ENCODE measurements around the gene STXBP6.

Gene STXBP6

DNA sequence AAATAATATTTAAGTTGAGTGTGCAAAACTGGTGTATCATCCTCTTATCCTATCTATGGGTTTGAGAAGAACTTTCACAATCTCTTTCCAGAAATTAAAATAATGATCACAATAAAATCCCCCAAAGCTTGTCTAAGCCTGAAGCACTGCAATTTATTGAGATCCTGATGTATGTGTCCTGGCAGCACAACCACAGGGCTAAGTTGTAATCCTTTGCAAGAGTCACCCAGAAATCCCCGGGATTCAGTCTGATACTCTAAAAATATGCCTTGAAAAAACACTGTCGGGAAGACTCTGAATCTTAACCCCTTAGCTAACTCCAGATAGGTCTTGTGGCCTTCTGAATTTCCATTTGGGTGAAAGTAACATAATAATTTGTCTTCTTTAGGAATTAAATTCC lies 40.3 kb upstream of the STXBP6 start:
- no peak overlapping the region for H3K4me3 ChIP-seq (ENCODE audit: low read depth, low read length)
- no peak for DNase-seq (ENCODE audit: low read depth)
- TF ChIP-seq, protein P1, sequence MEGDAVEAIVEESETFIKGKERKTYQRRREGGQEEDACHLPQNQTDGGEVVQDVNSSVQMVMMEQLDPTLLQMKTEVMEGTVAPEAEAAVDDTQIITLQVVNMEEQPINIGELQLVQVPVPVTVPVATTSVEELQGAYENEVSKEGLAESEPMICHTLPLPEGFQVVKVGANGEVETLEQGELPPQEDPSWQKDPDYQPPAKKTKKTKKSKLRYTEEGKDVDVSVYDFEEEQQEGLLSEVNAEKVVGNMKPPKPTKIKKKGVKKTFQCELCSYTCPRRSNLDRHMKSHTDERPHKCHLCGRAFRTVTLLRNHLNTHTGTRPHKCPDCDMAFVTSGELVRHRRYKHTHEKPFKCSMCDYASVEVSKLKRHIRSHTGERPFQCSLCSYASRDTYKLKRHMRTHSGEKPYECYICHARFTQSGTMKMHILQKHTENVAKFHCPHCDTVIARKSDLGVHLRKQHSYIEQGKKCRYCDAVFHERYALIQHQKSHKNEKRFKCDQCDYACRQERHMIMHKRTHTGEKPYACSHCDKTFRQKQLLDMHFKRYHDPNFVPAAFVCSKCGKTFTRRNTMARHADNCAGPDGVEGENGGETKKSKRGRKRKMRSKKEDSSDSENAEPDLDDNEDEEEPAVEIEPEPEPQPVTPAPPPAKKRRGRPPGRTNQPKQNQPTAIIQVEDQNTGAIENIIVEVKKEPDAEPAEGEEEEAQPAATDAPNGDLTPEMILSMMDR (IDR thresholded peaks at IDR 0.05; ENCODE audit: low read depth, low read length, missing control alignments) = no peak

DNA sequence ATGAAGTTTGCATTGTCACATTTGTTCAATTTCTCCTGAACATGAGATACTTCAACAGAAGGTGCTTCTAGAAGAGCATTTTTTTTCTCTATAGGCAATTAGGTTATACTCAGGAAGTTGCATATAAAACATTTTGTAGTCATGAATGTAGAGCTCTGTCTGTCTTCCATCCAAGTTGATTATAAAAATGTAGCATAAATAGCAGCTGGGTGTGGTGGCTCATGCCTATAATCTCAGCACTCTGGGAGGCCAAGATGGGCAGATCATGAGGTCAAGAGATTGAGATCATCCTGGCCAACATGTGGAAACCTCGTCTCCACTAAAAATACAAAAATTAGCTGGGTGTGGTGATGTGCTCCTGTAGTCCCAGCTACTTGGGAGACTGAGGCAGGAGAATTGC lies 39.5 kb upstream of the STXBP6 start:
- TF ChIP-seq, protein P1 (IDR thresholded peaks at IDR 0.05; ENCODE audit: low read depth, low read length, missing control alignments) = no peak
- no peak overlapping the region for H3K4me3 ChIP-seq (ENCODE audit: low read depth, low read length)
- no peak for DNase-seq (ENCODE audit: low read depth)

DNA sequence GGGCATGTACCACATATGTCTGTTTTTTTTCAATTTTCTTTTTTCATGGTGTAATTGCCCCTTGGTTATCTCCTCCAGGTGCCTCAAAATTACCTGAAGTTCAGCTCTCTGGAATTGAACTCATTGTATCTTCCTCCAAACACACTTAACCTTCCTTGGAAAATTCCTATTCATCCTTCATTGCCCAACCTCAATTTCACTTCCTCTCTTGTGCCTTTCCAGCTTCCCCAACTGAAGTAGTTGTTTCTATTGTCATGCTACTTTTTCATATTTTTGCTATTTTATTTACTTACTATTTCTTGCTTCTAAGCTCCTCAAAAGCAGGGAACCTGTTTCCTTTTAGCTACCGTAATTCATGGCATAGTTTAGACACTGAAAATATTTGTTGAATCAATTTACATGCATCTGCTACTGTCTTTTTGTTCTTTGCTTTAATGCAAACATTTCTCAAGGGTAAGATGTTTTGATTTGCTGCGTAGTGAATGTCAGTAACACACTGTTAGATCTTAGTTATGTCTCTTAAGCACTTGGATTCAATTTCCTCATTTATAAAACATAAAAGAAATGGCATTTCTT lies 37.0 kb upstream of the STXBP6 start:
- TF ChIP-seq, protein P1 (IDR thresholded peaks at IDR 0.05; ENCODE audit: low read depth, low read length, missing control alignments) = no peak
- H3K4me3 ChIP-seq (ENCODE audit: low read depth, low read length) = no peak overlapping the region
- DNase-seq (ENCODE audit: low read depth) = no peak

GRCh38 chr14:25086081-25086480 lies 36.1 kb upstream of the STXBP6 start:
- DNase-seq (ENCODE audit: low read depth) = no peak
- H3K4me3 ChIP-seq (ENCODE audit: low read depth, low read length) = no peak overlapping the region
- TF ChIP-seq, protein P1 (IDR thresholded peaks at IDR 0.05; ENCODE audit: low read depth, low read length, missing control alignments) = no peak

- DNase-seq (ENCODE audit: low read depth) = no peak
- H3K4me3 ChIP-seq (ENCODE audit: low read depth, low read length) = no peak overlapping the region
- TF ChIP-seq, protein P1 (IDR thresholded peaks at IDR 0.05; ENCODE audit: low read depth, low read length, missing control alignments) = no peak
These were observed 30.7 kb upstream of the STXBP6 start for GRCh38 chr14:25080682-25081081.

DNA sequence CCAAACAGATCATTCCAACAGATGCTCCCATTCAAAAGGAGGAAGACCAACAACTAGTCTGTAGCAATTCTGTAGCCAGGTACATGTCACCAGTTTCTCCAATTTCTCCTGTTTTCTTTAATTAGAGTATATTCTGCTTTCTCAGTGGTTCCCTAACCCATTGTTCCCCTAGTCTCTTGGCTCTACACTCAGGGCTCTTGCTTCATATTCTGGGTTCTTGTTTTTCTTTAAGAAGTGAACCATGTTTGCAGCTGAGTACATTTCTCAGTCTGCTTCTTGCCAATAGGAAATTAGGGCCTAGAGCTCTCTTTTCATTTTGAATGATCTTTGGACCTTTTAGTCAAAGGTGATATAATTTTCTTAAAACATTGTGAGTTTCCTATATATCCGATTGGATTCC lies 29.4 kb upstream of the STXBP6 start:
- TF ChIP-seq, protein P1 (IDR thresholded peaks at IDR 0.05; ENCODE audit: low read depth, low read length, missing control alignments) = no peak

GRCh38 chr14:25074099-25074685 lies 24.2 kb upstream of the STXBP6 start:
- no peak overlapping the region for H3K4me3 ChIP-seq (ENCODE audit: low read depth, low read length)
- DNase-seq (ENCODE audit: low read depth) = no peak
- TF ChIP-seq, protein P1 (IDR thresholded peaks at IDR 0.05; ENCODE audit: low read depth, low read length, missing control alignments) = no peak

More for the DNA sequence above, 29.4 kb upstream of the STXBP6 start:
- DNase-seq (ENCODE audit: low read depth) = no peak
- H3K4me3 ChIP-seq (ENCODE audit: low read depth, low read length) = no peak overlapping the region

Measured in GM12864 (cell line).